DMS114 treated with DMSO at 0.1 percent for 48 hours (cell line): ENCODE measurements around the gene RHBDL3.
"Not testable (repeated sequence)": the region's sequence is repeated elsewhere in the genome, so short reads cannot be mapped to it uniquely, and the experiment has no call there.

Source experiments
- DNase-seq: peaks from one replicate; lab custom pipeline; 2025; ENCODE audit not compliant: unreplicated experiment; lab: John Stamatoyannopoulos, UW

RHBDL3 gene

GRCh38 chr17:32323046-32323445 is 57.4 kb downstream of the RHBDL3 start:
- no peak for DNase-seq

DNA sequence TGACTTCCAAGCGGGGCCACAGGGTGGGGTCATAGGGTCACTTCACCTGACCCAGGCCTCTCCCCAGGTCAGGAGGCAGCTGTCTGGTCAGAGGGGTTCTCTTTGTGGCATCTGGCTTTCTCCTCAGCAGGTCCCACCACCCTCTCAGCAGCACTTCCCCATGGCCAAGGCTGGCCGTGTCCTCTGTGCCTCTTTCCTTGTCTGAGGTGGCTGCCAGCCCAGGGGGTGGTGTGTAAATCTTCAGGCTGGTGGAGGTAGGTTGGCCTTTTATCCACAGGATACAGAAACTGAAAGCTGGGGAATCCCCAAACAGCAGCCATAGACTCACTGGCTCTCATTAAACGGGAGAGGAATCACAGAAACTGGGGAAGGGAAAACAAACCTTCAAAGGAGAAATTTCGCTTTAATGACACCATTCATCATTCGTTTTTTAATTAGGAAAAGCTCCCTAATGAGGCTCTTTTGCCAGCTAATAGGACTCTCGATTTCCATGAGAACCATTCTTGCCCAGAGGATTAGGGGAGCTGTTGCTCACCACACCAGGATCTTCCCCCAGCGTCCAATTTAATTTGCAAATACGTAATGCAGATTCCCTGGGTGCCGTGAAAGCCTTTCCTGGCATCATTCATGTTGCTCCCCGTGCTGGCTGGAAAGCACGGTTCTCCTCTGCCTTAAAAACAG is 58.3 kb downstream of the RHBDL3 start:
- DNase-seq = no peak

DNA sequence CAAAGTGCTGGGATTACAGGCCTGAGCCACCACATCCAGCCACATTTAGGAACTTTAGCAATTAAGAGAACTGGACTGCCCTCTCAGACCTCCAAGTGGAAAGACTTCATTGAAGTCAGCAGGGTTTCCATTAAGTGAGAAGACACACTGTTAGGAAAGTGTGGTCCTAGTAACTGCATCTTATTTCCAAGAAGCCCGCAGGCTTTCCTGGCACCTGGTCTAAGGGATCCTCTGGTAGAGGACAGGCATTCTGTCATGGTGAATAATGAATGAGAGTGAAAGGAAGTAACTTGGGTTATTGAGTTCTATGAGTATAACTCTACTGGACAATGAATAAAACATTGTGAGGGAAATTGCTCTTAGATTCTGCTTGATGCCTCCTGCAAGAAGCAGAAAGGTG is 62.3 kb downstream of the RHBDL3 start:
- DNase-seq = no peak

DNA sequence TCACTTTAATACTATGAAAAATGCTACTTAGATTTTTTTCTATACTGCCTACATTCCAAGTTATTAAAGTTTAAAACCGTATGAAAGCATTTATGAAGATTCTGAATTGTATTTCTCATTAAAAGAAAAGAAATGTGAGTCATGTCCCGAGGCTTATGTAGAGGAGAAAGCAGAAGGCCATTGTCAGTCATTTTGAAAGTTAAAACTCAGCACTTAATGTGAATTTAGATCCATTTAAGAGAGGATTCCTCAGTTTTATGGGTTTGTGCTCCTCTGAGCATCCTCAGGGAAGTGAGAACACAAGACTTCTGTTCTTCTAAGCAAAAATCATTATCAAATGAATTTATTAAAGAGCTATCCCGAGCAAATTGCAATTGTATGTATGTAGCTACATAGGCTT is 64.5 kb downstream of the RHBDL3 start:
- no peak for DNase-seq

DNA sequence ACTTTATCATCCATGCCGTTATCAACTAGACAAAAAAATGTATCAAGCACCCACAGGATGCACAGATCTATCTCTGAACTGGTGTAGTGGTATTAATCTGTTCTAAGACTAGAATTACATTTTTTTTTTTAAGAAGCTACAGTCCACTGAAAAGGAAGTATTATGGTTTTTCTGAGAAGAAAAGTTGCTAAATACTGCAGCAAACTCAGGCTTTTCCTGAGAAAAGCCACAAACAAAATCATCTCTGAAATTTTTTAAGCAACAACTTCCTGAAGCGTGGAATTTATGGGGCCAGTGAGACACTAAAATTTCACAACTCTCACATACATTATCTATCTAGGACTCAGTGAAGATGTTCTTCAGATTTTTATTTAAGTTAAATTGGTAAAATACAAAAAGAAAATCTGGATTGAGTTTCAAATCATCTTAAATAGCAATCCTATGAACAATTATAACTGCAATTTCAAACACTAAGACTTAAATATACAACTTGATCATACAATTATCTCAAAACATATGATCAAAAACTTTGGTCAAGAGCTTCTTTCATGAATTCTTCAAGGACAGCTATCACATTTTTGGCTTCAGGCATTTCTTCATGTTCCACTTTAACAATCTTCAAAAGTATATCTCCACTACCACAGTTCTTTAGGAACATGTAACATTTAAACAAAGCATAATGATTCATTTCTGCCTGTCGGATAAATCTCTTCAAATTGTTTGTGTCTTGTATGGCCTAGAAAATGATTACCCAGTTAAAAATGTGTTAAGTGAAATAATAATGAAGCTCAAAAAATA is 65.8 kb downstream of the RHBDL3 start:
- no peak for DNase-seq

GRCh38 chr17:32333187-32333586 is 67.6 kb downstream of the RHBDL3 start:
- no peak for DNase-seq

- DNase-seq = no peak
Observed at GRCh38 chr17:32335046-32335445, 69.4 kb downstream of the RHBDL3 start.

GRCh38 chr17:32335687-32336086 is 70.1 kb downstream of the RHBDL3 start:
- DNase-seq = no peak

GRCh38 chr17:32341141-32341856 is 75.7 kb downstream of the RHBDL3 start:
- no peak for DNase-seq

DNA sequence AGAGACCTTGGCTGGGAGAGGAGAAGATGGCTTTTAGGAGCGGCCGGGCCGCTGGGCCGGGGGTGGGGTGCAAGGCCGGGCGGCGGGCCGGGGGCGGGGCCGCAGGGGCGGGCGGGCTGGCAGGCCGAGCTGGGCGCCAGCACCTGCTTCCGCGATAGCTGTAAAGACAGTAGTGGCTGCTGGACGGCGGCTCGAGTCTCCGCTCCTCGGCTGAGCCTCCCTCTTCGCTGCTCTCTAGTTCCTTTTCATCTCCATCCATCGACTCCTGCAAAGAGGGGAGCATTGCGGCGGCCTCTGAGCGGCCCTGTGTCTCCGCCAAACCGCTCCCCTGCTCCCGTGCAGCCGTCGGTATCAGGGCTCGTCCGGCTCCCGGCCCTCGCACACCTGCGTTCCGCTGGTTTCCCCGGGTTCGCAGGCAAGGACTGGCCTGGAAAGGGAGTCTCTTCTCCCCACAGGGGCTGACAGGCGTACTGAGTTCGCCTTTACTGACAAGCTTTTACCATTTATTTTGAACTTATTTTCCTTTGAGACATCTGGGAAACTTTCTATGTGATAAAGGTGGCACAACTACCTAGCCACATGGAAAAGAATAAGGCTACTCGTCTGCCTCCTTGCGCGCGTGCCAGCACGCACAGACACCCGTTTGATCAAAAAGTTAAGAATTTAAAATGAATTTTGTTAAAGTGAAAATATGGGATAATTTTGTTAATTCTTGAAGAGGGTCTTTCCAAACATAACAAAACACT is 76.4 kb downstream of the RHBDL3 start, which contains the start of gene C17orf75:
C17orf75 (minus strand) TSS at position 317 of the 746 bp plus-strand sequence; CDS start at position 283, 34 bp downstream.
- DNase-seq = peak; percentile 24

GRCh38 chr17:32342603-32343325 is 77.1 kb downstream of the RHBDL3 start:
- DNase-seq = no peak

DNA sequence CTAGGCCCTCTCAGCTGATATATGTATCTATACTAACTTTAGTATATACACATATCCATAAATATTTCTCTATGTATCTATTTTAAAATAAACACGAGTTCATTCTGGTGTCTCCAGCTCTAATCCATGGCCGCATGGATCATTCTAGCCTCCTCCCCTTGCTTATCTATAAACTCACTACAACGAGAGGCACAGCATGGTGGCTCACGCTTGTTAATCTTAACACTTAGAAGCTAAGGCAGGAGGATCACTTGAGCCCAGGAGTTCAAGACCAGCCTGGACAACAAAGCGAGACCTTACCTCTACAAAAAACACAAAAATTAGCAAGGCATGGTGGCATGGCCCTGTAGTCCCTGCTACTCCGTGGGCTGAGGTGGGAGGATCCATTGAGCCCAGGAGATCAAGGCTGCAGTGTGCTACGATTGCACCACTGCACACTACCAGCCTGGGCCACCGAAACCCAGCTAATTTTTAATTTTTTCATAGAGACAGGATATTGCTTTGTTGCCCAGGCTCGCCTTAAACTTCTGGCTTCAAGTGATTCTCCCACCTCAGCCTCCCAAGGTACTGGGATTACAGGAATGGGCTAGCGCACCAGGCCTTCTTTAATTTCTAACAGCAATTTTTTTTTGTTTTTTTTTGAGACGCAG is 80.4 kb downstream of the RHBDL3 start:
- DNase-seq = no peak

- DNase-seq = no peak
Observed at GRCh38 chr17:32348483-32348800, 82.8 kb downstream of the RHBDL3 start.

DNA sequence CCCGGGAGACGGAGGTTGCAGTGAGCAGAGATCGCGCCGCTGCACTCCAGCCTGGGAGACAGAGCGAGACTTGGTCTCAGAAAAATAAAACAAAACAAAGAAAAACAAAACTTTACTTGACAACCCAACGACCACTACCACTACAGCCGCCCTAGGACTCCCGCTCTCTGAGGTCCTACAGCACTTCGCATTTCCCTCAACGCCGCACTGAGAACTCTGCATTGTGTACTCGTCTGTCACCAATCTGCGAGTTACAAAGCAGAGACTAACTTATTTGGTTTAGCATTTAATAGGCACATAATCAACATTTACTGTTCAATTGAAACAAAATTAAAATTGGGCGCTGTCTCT is 83.8 kb downstream of the RHBDL3 start:
- DNase-seq = no peak

DNA sequence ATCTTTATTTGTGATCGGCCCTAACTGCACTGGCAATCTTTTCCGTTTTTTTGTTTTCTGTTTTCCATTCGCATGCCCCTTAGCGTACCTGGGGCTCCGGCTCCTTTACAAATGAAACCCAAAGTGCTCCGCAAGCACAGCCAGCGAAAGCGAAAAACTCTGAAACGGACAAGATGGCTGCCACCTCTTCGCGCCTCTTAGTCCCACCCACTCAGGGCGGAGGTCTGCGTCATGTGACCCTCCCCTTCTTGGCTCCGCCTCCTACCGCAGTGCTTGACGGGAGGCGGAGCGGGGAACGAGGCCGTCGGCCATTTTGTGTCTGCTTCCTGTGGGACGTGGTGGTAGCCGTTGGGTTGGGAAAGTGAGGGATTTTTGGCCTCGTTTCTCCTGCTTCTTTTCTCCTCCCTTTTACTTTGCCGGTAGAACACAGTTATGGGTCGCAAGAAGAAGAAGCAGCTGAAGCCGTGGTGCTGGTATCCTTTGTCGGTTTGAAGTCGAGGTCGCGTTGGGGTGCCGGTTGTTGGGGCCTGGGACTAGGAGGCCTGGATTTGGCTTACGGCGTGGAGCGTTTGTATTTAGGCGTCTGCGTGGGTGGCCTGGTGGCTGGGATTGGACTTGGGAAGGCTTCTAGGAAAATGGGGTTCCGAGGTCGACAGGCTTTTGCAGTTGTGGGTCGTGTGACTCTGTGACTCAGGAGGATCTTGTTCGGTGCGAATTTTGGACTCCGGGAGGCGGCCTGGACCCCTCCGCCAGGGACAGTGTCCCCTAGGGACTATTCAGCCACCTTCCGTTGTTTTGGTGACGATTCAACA is 84.4 kb downstream of the RHBDL3 start, which contains the start of gene ZNF207:
ZNF207 (plus strand) TSS at position 304 of the 812 bp plus-strand sequence; CDS start at position 433, 129 bp downstream.
- peak; percentile 91 for DNase-seq

DNA sequence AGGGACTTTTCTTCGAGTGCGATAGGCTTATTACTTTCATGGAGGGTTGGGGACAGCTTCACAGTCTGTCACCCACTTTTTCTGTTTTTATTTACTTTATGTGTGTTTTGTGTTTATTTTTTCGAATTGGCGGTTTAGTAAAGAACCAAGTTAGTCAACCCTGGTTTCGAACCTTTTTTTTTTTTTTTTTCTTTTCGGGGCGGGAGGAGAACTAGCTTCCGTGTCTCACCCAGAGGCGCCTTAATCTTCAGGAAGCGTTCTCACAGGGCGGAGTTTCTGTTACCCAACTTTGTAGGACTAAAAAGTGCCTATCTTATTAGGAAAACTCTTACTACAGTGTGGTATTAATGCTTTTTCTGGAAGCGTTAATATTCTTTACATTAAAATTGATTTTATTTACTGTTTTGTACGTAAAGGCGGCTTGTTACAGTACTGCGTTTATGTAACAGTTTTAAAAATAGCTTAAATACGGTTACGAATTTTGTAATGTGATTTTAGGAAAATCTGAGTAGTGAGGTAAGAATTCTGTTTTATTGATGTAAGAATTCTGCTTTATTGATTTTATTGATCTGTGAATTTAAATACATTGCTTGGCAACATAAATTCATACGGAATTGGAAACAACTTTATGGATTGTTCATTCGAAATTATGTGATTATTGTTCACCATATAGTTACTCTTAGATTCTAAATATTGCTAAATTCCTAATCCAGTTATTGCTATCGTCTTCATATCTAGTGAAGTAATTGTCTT is 85.2 kb downstream of the RHBDL3 start:
- peak; percentile 49 for DNase-seq

DNA sequence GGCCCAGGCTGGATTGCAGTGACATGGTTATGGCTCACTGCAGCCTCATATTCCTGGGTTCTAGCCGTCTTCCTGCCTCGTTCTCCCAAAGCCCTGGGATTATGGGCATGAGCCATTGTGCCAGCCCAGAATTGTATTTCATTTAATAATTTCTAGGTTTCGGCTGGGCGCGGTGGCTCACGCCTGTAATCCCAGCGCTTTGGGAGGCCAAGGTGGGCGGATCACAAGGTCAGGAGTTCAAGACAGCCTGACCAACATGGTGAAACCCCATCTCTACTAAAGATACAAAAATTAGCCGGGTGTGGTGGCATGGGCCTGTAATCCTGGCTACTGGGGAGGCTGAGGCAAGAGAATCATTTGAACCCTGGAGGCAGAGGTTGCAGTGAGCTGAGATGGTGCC is 87.1 kb downstream of the RHBDL3 start:
- not testable (repeated sequence) for DNase-seq

DNA sequence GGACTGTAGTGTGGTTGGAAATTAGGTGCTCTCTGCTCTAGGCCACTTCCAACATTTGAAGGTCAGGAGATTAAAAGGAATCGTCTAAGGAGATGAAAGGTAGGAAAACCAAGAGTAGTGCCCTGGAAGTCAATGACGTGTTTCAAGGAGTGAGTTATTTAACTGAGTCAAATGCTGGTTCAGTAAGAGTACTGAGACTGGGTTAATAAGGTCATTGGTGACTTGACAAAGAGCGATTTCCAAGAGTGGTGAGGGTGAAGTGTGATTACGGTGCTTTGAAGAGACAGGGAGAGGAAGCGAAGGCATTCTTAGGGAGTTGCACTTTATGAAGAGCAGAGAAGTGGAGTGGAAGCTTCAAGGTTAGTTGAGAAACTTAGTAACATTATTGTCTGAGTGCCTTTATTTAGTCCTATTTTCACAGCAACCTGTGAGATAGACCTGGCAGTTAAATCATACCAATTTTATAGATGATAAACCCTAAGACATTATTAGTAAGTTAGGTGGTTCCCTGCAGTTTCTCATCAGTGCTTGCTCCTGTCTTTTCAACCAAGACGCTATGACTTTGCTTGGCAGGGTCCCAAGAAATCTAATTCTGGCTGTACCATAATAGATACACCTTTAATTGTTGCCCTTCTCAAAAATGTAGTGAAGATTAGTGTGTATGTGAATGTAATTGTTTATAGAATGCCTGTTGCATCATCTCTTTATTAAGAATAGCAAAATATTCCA is 90.2 kb downstream of the RHBDL3 start:
- DNase-seq = no peak
